HEK293 (cell line): ENCODE results near the gene PLXND1.

Experiments
- SALL2 ChIP-seq: fragments of 450-650 bp; formaldehyde crosslinking; IDR thresholded peaks from 2 replicates; pipeline ENCODE4 v1.5.0; 2017; ENCODE audit warnings: missing biosample characterization, mild to moderate bottlenecking, missing genetic modification characterization, borderline replicate concordance
- YY1 ChIP-seq: fragments of 450-650 bp; formaldehyde crosslinking; IDR thresholded peaks from 2 replicates; pipeline ENCODE4 v1.5.1; 2018; ENCODE audit warnings: missing biosample characterization, missing genetic modification characterization

DNA sequence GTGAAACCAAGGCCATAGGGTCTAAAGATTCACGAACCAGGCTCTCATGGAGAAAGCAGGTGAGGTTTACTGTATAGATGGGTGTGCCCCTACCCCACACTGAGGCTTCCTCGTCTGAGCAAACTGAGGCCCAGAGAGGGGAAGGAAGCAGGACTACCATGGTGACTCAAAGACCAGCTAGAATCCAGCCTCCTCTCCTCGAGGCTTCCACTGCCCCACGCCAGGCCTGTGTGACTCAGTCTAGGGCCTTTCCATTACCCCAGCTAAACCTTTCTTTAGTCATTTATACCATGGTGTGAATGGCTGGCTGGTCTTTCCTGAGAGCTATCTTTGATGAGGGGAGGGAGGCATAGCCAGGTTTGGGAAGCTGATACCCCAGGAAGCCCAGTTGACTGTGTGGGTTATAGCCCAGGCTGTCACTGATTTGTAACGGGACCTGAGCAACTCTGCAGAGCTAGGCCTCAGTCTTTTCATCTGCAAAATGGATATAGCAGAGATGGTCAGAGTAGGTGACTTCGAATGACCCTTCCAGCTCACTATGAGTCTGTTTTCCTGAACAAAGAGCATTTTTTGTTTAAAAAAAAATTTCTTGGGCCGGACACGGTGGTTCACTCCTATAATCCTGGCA is 81.0 kb downstream of the PLXND1 start:
- TF ChIP-seq YY1 (tag by site-specific recombination) (no peak), SALL2 (no peak)
